Measurements from ENCODE around the gene FAM53B.

DNA sequence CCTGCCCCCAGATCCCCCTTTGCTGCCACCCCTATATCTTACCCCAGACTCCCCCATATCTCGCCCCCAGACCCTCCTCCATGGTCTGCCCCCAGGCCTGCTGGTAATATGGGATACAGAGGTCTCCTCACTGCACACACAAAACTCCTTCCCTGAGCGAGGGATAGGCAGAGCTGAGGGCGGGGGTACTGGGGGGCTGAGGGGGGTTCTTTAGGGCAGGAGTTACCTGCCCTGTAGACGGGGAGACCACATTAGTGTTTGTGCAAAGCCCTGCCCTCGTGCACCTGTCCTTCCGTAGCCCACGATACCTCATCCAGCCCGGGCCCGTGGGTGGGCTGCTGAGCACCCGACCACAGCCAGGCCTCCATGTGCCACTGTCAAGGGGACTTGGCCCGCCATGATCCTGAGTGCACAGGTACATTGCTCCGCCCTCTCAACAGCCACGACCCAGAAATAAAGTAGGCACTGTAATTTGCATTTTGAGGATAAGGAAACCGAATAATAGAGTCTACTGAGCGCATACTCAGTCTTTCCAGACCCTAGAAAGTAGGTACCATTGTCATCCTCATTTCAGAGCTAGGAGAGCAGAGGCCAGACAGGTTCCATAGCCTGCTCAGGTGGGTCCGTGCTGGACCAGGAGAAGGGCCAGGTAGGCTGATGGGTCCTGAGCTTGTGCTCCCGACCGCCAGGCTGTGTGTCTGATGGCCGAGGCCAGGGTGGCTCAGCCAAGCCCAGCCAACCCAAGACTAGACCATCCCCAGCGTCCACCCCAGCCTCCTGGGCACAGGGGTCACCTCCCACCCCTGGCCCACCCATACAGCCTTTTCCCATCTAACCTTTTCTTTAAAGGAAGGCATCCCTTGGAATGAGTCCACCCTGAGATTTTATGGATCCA lies 167.4 kb downstream of the FAM53B start:
- TF ChIP-seq, protein P1, sequence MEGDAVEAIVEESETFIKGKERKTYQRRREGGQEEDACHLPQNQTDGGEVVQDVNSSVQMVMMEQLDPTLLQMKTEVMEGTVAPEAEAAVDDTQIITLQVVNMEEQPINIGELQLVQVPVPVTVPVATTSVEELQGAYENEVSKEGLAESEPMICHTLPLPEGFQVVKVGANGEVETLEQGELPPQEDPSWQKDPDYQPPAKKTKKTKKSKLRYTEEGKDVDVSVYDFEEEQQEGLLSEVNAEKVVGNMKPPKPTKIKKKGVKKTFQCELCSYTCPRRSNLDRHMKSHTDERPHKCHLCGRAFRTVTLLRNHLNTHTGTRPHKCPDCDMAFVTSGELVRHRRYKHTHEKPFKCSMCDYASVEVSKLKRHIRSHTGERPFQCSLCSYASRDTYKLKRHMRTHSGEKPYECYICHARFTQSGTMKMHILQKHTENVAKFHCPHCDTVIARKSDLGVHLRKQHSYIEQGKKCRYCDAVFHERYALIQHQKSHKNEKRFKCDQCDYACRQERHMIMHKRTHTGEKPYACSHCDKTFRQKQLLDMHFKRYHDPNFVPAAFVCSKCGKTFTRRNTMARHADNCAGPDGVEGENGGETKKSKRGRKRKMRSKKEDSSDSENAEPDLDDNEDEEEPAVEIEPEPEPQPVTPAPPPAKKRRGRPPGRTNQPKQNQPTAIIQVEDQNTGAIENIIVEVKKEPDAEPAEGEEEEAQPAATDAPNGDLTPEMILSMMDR (IDR thresholded peaks at IDR 0.05): no peak
- TF ChIP-seq POLR2A (IDR thresholded peaks at IDR 0.05): no peak

Data from body of pancreas (tissue), 4 donors.